K562 (cell line): ENCODE results near the gene SNRPF. TPM values are rescaled to one million over a fixed set of nuclear protein-coding genes. Genes with fewer than 3 reads are reported as not detected.
A peak's percentile ranks its signal among the peaks of the same experiment; 100 is the strongest.

Source experiments
- C11orf30 ChIP-seq: fragments of 450-650 bp; IDR thresholded peaks from 2 replicates; pipeline ENCODE4 v1.6.1; 2016; ENCODE audit warnings: low read depth, mild to moderate bottlenecking
- CEBPB ChIP-seq: fragments of 450-650 bp; IDR thresholded peaks from 2 replicates; pipeline ENCODE4 v1.6.1; 2016; ENCODE audit warnings: missing genetic modification characterization, missing compliant biosample characterization
- EHMT2 ChIP-seq: fragments of 450-650 bp; IDR thresholded peaks from 2 replicates; pipeline ENCODE4 v1.6.1; 2018; ENCODE audit warnings: antibody characterized with exemption
- ERF ChIP-seq: fragments of 450-650 bp; formaldehyde crosslinking; IDR thresholded peaks from 2 replicates; pipeline ENCODE4 v1.4.0; 2020; ENCODE audit warnings: mild to moderate bottlenecking, mixed read lengths
- GABPB1 ChIP-seq: sonication (generic); formaldehyde crosslinking; IDR thresholded peaks from 2 replicates; pipeline ENCODE4 v1.8.0; 2022; ENCODE audit warnings: mild to moderate bottlenecking, missing genetic modification reagents
- KDM5B ChIP-seq: fragments of 200-600 bp; sonication (generic); IDR thresholded peaks from 2 replicates; pipeline ENCODE4 v1.6.1; 2012; ENCODE audit warnings: low read depth, mild to moderate bottlenecking, moderate library complexity, low read length, control low read depth, inconsistent platforms; ENCODE audit not compliant: insufficient replicate concordance
- LCOR ChIP-seq: sonication (generic); formaldehyde crosslinking; IDR thresholded peaks from 2 replicates; pipeline ENCODE4 v1.8.0; 2022; ENCODE audit warnings: mild to moderate bottlenecking, missing genetic modification reagents
- NFE2L1 ChIP-seq: fragments of 450-650 bp; IDR thresholded peaks from 2 replicates; pipeline ENCODE4 v1.6.1; 2016; ENCODE audit warnings: missing genetic modification characterization, low read depth, mild to moderate bottlenecking, missing compliant biosample characterization, moderate library complexity, borderline replicate concordance
- RAD21 ChIP-seq, 2 experiments: fragments of 250-450 bp in 1 of 2; fragments of 450-650 bp in 1 of 2; sonication (Bioruptor Pico) in 1 of 2; formaldehyde crosslinking in 1 of 2; IDR thresholded peaks in 1 of 2; conservative IDR thresholded peaks in 1 of 2; 2 replicates each; pipeline versions ENCODE4 v1.4.0 to v1.8.0; 2020 to 2022; ENCODE audit warnings: mild to moderate bottlenecking in 2 of 2, moderate library complexity in 1 of 2
- SMARCA4 ChIP-seq: fragments of 450-650 bp; IDR thresholded peaks from 2 replicates; pipeline ENCODE4 v1.6.1; 2016
- SNRNP70 ChIP-seq: fragments of 200-400 bp; formaldehyde crosslinking; optimal IDR thresholded peaks from 2 replicates; pipeline ENCODE3; 2017; ENCODE audit warnings: low read depth, low read length
- ZFP36 ChIP-seq: fragments of 150-350 bp; IDR thresholded peaks from 2 replicates; pipeline ENCODE4 v1.6.1; 2018; ENCODE audit warnings: low read length, low read depth; ENCODE audit not compliant: partially characterized antibody
- ZNF316 ChIP-seq: fragments of 450-650 bp; IDR thresholded peaks from 2 replicates; pipeline ENCODE4 v1.6.1; 2016
- ZNF354B ChIP-seq: fragments of 250-450 bp; sonication (Bioruptor Pico); IDR thresholded peaks from 2 replicates; pipeline ENCODE4 v1.4.0; 2020
- ZNF707 ChIP-seq: fragments of 250-450 bp; sonication (Bioruptor Pico); conservative IDR thresholded peaks from 2 replicates; pipeline ENCODE4 v1.8.0; 2022; ENCODE audit warnings: inconsistent platforms, mild to moderate bottlenecking, moderate library complexity
- ZSCAN29 ChIP-seq: fragments of 450-650 bp; IDR thresholded peaks from 2 replicates; pipeline ENCODE4 v1.6.1; 2017
- polyA plus RNA-seq, 8 experiments: library from polyadenylated mRNA; depleted of rRNA in 4 of 8; stranded (reverse) in 5 of 8; unstranded in 3 of 8; fragments of >200 nt; fragmentation: Nextera tagmentation in 2 of 8; fragmentation: Illumina TruSeq in 1 of 8; extraction: Ambion mirVana in 2 of 8; extraction: Trizol in 1 of 8; gene quantifications; 2 replicates each; pipeline versions ENCODE4 v1.2.1 to v1.2.3, GENCODE V29; 2011 to 2014; ENCODE audit warnings: inconsistent platforms in 1 of 8, missing spikeins in 1 of 8
- total RNA-seq, 7 experiments: library from RNA; depleted of rRNA in 6 of 7; stranded (reverse); fragments of >200 nt in 6 of 7; fragmentation: Illumina TruSeq in 2 of 7; extraction: Trizol in 2 of 7; gene quantifications; 2 replicates each; pipeline versions ENCODE4 v1.2.1 to v1.2.3, GENCODE V29; 2011 to 2021; ENCODE audit warnings: low replicate concordance in 1 of 7
- TF ChIP-seq, protein P1 (sequence below): fragments of 450-650 bp; IDR thresholded peaks from 2 replicates; pipeline ENCODE4 v1.6.1; 2018; ENCODE audit warnings: mild to moderate bottlenecking, low read depth; ENCODE audit not compliant: partially characterized antibody
- TF ChIP-seq, protein P2 (sequence below): fragments of 450-650 bp; IDR thresholded peaks from 2 replicates; pipeline ENCODE4 v1.7.1; 2018; ENCODE audit warnings: mild to moderate bottlenecking, low read depth; ENCODE audit not compliant: partially characterized antibody
- TF ChIP-seq, protein P3 (sequence below): IDR thresholded peaks from 3 replicates; pipeline ENCODE4 v1.6.1; 2011; ENCODE audit warnings: borderline replicate concordance, mild to moderate bottlenecking, moderate library complexity; ENCODE audit not compliant: insufficient read length; ENCODE audit errors: extremely low read depth

SNRPF gene
- total and polyA plus RNA-seq, 9 of the 15 experiments (the other 6 are each of a cell fraction or from before 2014, with no cell fraction given) = 37.9 to 205 (median 93.6) TPM

DNA sequence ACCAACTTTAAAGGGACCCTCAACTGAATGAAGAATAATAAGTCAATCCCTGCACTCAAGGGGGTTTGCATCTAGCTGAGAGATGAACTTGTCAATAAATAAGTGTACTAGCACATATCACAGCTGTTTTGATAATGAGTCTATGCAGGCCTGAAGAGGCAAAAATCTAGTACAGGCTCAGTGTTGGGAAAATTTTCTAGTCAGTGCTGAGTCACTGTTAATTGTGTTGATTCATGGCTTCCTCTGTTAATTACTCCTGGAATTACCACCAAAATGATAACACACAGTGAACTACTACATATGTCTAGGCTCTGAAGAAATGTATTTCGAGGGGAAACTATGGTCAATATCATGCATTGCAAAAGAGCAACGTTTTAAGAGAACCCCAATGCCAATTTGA, 18.9 kb downstream of the SNRPF start (continued):
- TF ChIP-seq ZNF316 = peak; percentile 96
- TF ChIP-seq ZFP36 = no peak
- TF ChIP-seq ZSCAN29 = peak; percentile 78; the same call in 1 of the 2 replicates
- TF ChIP-seq, protein P1, sequence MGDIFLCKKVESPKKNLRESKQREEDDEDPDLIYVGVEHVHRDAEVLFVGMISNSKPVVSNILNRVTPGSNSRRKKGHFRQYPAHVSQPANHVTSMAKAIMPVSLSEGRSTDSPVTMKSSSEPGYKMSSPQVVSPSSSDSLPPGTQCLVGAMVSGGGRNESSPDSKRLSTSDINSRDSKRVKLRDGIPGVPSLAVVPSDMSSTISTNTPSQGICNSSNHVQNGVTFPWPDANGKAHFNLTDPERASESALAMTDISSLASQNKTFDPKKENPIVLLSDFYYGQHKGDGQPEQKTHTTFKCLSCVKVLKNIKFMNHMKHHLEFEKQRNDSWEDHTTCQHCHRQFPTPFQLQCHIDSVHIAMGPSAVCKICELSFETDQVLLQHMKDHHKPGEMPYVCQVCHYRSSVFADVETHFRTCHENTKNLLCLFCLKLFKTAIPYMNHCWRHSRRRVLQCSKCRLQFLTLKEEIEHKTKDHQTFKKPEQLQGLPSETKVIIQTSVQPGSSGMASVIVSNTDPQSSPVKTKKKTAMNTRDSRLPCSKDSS = no peak
- TF ChIP-seq KDM5B = no peak
- no peak for TF ChIP-seq GABPB1 (CRISPR knock-in tag)
- TF ChIP-seq, protein P2, sequence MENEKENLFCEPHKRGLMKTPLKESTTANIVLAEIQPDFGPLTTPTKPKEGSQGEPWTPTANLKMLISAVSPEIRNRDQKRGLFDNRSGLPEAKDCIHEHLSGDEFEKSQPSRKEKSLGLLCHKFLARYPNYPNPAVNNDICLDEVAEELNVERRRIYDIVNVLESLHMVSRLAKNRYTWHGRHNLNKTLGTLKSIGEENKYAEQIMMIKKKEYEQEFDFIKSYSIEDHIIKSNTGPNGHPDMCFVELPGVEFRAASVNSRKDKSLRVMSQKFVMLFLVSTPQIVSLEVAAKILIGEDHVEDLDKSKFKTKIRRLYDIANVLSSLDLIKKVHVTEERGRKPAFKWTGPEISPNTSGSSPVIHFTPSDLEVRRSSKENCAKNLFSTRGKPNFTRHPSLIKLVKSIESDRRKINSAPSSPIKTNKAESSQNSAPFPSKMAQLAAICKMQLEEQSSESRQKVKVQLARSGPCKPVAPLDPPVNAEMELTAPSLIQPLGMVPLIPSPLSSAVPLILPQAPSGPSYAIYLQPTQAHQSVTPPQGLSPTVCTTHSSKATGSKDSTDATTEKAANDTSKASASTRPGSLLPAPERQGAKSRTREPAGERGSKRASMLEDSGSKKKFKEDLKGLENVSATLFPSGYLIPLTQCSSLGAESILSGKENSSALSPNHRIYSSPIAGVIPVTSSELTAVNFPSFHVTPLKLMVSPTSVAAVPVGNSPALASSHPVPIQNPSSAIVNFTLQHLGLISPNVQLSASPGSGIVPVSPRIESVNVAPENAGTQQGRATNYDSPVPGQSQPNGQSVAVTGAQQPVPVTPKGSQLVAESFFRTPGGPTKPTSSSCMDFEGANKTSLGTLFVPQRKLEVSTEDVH = no peak
- TF ChIP-seq EHMT2 = no peak
- no peak for TF ChIP-seq ERF (CRISPR knock-in tag)
- TF ChIP-seq SNRNP70 = no peak
- TF ChIP-seq LCOR (CRISPR knock-in tag) = no peak
- TF ChIP-seq ZNF354B = no peak
- TF ChIP-seq SMARCA4 = peak; percentile 58
- TF ChIP-seq, protein P3, sequence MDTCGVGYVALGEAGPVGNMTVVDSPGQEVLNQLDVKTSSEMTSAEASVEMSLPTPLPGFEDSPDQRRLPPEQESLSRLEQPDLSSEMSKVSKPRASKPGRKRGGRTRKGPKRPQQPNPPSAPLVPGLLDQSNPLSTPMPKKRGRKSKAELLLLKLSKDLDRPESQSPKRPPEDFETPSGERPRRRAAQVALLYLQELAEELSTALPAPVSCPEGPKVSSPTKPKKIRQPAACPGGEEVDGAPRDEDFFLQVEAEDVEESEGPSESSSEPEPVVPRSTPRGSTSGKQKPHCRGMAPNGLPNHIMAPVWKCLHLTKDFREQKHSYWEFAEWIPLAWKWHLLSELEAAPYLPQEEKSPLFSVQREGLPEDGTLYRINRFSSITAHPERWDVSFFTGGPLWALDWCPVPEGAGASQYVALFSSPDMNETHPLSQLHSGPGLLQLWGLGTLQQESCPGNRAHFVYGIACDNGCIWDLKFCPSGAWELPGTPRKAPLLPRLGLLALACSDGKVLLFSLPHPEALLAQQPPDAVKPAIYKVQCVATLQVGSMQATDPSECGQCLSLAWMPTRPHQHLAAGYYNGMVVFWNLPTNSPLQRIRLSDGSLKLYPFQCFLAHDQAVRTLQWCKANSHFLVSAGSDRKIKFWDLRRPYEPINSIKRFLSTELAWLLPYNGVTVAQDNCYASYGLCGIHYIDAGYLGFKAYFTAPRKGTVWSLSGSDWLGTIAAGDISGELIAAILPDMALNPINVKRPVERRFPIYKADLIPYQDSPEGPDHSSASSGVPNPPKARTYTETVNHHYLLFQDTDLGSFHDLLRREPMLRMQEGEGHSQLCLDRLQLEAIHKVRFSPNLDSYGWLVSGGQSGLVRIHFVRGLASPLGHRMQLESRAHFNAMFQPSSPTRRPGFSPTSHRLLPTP = no peak
- peak; percentile 94 for TF ChIP-seq C11orf30
- TF ChIP-seq RAD21 (CRISPR knock-in tag; conservative IDR thresholded peaks at IDR 0.05 in 1 of 2, IDR thresholded peaks at IDR 0.05 in 1 of 2) = 0 out of 4 replicates have a peak, but pooled peaks of 1 of the 2 experiments have one; percentile 10
- no peak for TF ChIP-seq ZNF707 (CRISPR knock-in tag)
- peak; percentile 66 for TF ChIP-seq NFE2L1 (tag)
- TF ChIP-seq CEBPB (tag) = peak; percentile 28; the same call in 1 of the 2 replicates
- TF ChIP-seq, all 486 proteins: peak for 18
